Colon (tissue), 2 donors: ENCODE data around the gene ASF1B.
"Not testable (repeated sequence)": the region's sequence is repeated elsewhere in the genome, so short reads cannot be mapped to it uniquely, and the experiment has no call there.

Source experiments
- FAIRE-seq: peaks from 2 replicates; lab custom pipeline; 2012; peaks lifted over from hg19 to GRCh38; lab: Jason Lieb, UNC
- donor health status: control.
- donor health status: control.

The ASF1B gene

GRCh38 chr19:14136509-14137281 is at the start of gene ASF1B:
Gene ASF1B (minus strand): TSS chr19:14136589. CDS start chr19:14136456, 133 bp downstream.
- FAIRE-seq = peak; percentile 84

GRCh38 chr19:14185691-14186090 is 49.3 kb upstream of the ASF1B start:
- FAIRE-seq = not testable (repeated sequence)

- FAIRE-seq = no peak
These were observed 48.8 kb upstream of the ASF1B start for GRCh38 chr19:14185158-14185557.

GRCh38 chr19:14183741-14184350 is 47.5 kb upstream of the ASF1B start:
- no peak for FAIRE-seq

GRCh38 chr19:14182476-14182875 is 46.1 kb upstream of the ASF1B start:
- no peak for FAIRE-seq

GRCh38 chr19:14181906-14182305 is 45.5 kb upstream of the ASF1B start:
- no peak for FAIRE-seq

GRCh38 chr19:14181199-14181598 is 44.8 kb upstream of the ASF1B start:
- FAIRE-seq = not testable (repeated sequence)

GRCh38 chr19:14177496-14178074 is 41.2 kb upstream of the ASF1B start:
- no peak for FAIRE-seq

- FAIRE-seq = no peak
These were observed 39.0 kb upstream of the ASF1B start for GRCh38 chr19:14175351-14175792.

- no peak for FAIRE-seq
These were observed 38.5 kb upstream of the ASF1B start for GRCh38 chr19:14174883-14175282.

GRCh38 chr19:14168993-14169392 is 32.6 kb upstream of the ASF1B start:
- FAIRE-seq = no peak

- no peak for FAIRE-seq
These were observed 32.0 kb upstream of the ASF1B start for GRCh38 chr19:14168259-14168972.

- FAIRE-seq = no peak
These were observed 31.3 kb upstream of the ASF1B start for GRCh38 chr19:14167576-14168138.

- no peak for FAIRE-seq
These were observed 30.7 kb upstream of the ASF1B start for GRCh38 chr19:14166999-14167575.

GRCh38 chr19:14165990-14166830 is 29.8 kb upstream of the ASF1B start:
- no peak for FAIRE-seq

GRCh38 chr19:14164724-14165493 is 28.5 kb upstream of the ASF1B start:
- no peak for FAIRE-seq

- FAIRE-seq = no peak
These were observed 27.7 kb upstream of the ASF1B start for GRCh38 chr19:14164082-14164481.

- no peak for FAIRE-seq
These were observed 26.5 kb upstream of the ASF1B start for GRCh38 chr19:14162871-14163297.

- no peak for FAIRE-seq
These were observed 24.9 kb upstream of the ASF1B start for GRCh38 chr19:14161305-14161704.
